Right atrium auricular region (tissue), 2 donors: ENCODE measurements around the gene OR7A10. TPM values are rescaled to one million over a fixed set of nuclear protein-coding genes. Genes with fewer than 3 reads are reported as not detected.

ENCODE experiments used
- DNase-seq: peaks from one replicate; pipeline ENCODE4 v3.0.0-alpha.2; 2019; ENCODE audit warnings: low spot score
- H3K27ac ChIP-seq, 2 donors: fragments of 200-600 bp; sonication (generic); 1 replicate in 1 of 2; 2 replicates in 1 of 2; pipeline ENCODE4 v1.5.1; 2016 to 2019
- H3K27me3 ChIP-seq, 2 donors: fragments of 200-600 bp; sonication (generic); one replicate each; pipeline versions ENCODE4 v1.5.1 to v1.6.0; 2017 to 2019
- H3K36me3 ChIP-seq: fragments of 200-600 bp; sonication (generic); one replicate; pipeline ENCODE4 v1.5.1; 2016
- H3K4me1 ChIP-seq, 2 donors: fragments of 200-600 bp; sonication (generic); one replicate each; pipeline versions ENCODE4 v1.5.1 to v1.6.0; 2017 to 2019
- H3K4me3 ChIP-seq, 2 donors: fragments of 200-600 bp; sonication (generic); 1 replicate in 1 of 2; 2 replicates in 1 of 2; pipeline ENCODE4 v1.5.1; 2017 to 2019; ENCODE audit warnings: mild to moderate bottlenecking in 1 of 2, moderate library complexity in 1 of 2
- H3K9me3 ChIP-seq, 2 donors: fragments of 200-600 bp; sonication (generic); one replicate each; pipeline ENCODE4 v1.5.1; 2019
- CTCF ChIP-seq, 2 donors: fragments of 200-600 bp; sonication (generic); IDR thresholded peaks; one replicate each; pipeline ENCODE4 v1.5.1; 2019; ENCODE audit warnings: antibody characterized with exemption in 2 of 2
- total RNA-seq, 2 donors: library from RNA; depleted of rRNA; stranded (reverse); fragments of >200 nt; gene quantifications; one replicate each; pipeline ENCODE4 v1.1.0, GENCODE V29; 2016

The OR7A10 gene
- total RNA-seq, 2 donors from 2014 or later = not detected

GRCh38 chr19:14868497-14868896 lies 19.8 kb upstream of the OR7A10 start:
- Histone ChIP-seq H3K27me3 (no peaks in the 10 kb centered on the region), H3K4me3 (no peak overlapping the region), H3K9me3 (peaks cover 0 to 8% of the 10 kb centered on the region in 2 donors), H3K4me1 (no peaks in the 10 kb centered on the region), H3K36me3 (no peaks in the 10 kb centered on the region), H3K27ac (no peak overlapping the region)
- TF ChIP-seq CTCF (IDR thresholded peaks at IDR 0.05) = no peak
- no peak for DNase-seq

GRCh38 chr19:14843578-14843977 lies 5.1 kb downstream of the OR7A10 start:
- H3K27ac ChIP-seq = no peak overlapping the region
- no peaks in the 10 kb centered on the region for H3K9me3 ChIP-seq
- H3K27me3 ChIP-seq = no peaks in the 10 kb centered on the region
- DNase-seq = no peak
- no peak for TF ChIP-seq CTCF (IDR thresholded peaks at IDR 0.05)
- no peaks in the 10 kb centered on the region for H3K36me3 ChIP-seq
- H3K4me1 ChIP-seq = no peaks in the 10 kb centered on the region
- no peak overlapping the region for H3K4me3 ChIP-seq

GRCh38 chr19:14843169-14843568 lies 5.6 kb downstream of the OR7A10 start:
- Histone ChIP-seq H3K9me3 (no peaks in the 10 kb centered on the region), H3K27me3 (no peaks in the 10 kb centered on the region), H3K27ac (no peak overlapping the region), H3K36me3 (no peaks in the 10 kb centered on the region), H3K4me1 (no peaks in the 10 kb centered on the region), H3K4me3 (no peak overlapping the region)
- no peak for TF ChIP-seq CTCF (IDR thresholded peaks at IDR 0.05)
- DNase-seq = no peak

- Histone ChIP-seq H3K4me1 (no peaks in the 10 kb centered on the region), H3K9me3 (no peaks in the 10 kb centered on the region), H3K4me3 (no peak overlapping the region), H3K27ac (no peak overlapping the region), H3K27me3 (no peaks in the 10 kb centered on the region), H3K36me3 (no peaks in the 10 kb centered on the region)
- no peak for TF ChIP-seq CTCF (IDR thresholded peaks at IDR 0.05)
- DNase-seq = no peak
Measured at GRCh38 chr19:14840206-14840605, 8.5 kb downstream of the OR7A10 start.

- no peak for TF ChIP-seq CTCF (IDR thresholded peaks at IDR 0.05)
- no peak overlapping the region for H3K4me3 ChIP-seq
- H3K27ac ChIP-seq = no peak overlapping the region
- H3K4me1 ChIP-seq = no peaks in the 10 kb centered on the region
- no peak for DNase-seq
- no peaks in the 10 kb centered on the region for H3K9me3 ChIP-seq
- no peaks in the 10 kb centered on the region for H3K27me3 ChIP-seq
- H3K36me3 ChIP-seq = no peaks in the 10 kb centered on the region
Measured at GRCh38 chr19:14837391-14837790, 11.3 kb downstream of the OR7A10 start.

- H3K4me1 ChIP-seq = no peaks in the 10 kb centered on the region
- no peak for TF ChIP-seq CTCF (IDR thresholded peaks at IDR 0.05)
- DNase-seq = no peak
- H3K36me3 ChIP-seq = no peaks in the 10 kb centered on the region
- H3K27me3 ChIP-seq = no peaks in the 10 kb centered on the region
- no peaks in the 10 kb centered on the region for H3K9me3 ChIP-seq
- no peak within 1 kb of the TSS for H3K27ac ChIP-seq
- no peak within 1 kb of the TSS for H3K4me3 ChIP-seq
Measured at GRCh38 chr19:14835011-14835410, 13.7 kb downstream of the OR7A10 start, which contains the start of the genes OR7A5 and OR7C1. TSS of gene OR7A5 (minus strand) at chr19:14835185. CDS start at chr19:14828241, 6,944 bp downstream. TSS of gene OR7C1 (minus strand) at chr19:14835185. CDS start at chr19:14800136, 35,049 bp downstream.
